Measurements from ENCODE around the gene ATP6V1E1.
A peak's percentile ranks its signal among the peaks of the same experiment; 100 is the strongest.
"Not testable (repeated sequence)": the region's sequence is repeated elsewhere in the genome, so short reads cannot be mapped to it uniquely, and the experiment has no call there.

Gene ATP6V1E1

DNA sequence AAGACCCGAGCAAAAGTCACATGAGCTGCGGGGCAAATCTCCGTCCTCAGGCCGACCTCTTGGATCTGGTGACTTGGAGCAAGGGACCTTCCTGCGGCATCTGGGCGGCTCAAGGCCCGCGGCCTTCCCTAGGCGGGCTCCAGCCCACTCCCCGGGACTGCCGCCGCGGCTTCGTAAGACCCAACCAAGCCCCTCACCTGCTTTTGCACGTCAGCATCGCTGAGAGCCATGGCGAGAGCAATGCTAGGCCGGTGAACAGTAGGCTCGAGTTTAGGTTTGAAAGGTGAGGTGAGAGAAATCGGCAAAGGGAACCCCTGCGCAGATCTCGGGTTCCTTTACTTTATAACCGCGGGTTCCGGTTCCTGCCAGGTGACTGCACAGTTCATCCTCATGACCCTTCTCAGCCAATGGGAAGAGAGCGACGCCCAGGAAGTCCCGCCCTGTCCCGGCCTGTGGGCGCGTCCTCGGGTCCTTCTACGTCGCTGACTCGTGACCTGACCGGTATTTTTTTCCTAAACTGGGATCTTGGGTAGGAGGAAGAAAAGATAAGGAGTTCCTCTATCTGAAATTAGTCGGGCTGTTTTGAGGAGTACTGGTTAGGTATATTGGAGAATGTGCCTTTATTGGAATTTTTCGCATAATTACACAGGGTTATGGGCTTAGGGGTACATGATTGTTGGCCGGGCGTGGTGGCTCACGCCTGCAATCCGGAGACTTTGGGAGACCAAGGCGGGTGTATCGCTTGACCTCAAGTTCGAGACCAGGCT lies at the start of gene ATP6V1E1:
Gene ATP6V1E1 (minus strand): TSS at position 344 of the 767 bp plus-strand sequence. CDS start 114 bp downstream, at position 230.
- peak; percentile 99 for ATAC-seq
- TF ChIP-seq TCF4 (CRISPR knock-in tag; IDR thresholded peaks at IDR 0.05; ENCODE audit: borderline replicate concordance) = no peak
- TF ChIP-seq ESRRG (CRISPR knock-in tag; IDR thresholded peaks at IDR 0.05) = no peak
- no peak for TF ChIP-seq ZC3H10 (CRISPR knock-in tag; IDR thresholded peaks at IDR 0.05)

DNA sequence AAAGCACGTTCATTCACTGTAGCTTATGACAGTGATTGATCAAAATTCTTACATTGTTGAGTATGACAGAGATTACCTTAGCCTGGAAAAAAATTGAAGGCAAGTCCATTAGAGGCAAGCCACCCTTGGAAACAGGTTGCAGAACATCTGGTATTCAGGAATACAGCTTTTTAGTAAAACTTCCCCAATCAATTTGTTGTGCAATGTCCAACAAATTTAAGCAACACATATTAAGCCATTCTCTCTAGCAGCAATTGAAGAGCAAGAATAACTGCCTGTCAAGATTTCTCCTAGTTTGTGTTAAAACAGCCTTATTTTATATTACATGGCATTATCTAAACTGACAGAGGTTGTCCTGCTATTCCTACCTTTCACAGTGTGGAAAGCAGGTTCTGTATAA lies 47.0 kb upstream of the ATP6V1E1 start:
- ATAC-seq = no peak
- TF ChIP-seq CSRNP3 (CRISPR knock-in tag; IDR thresholded peaks at IDR 0.05) = no peak
- TF ChIP-seq, protein P1, sequence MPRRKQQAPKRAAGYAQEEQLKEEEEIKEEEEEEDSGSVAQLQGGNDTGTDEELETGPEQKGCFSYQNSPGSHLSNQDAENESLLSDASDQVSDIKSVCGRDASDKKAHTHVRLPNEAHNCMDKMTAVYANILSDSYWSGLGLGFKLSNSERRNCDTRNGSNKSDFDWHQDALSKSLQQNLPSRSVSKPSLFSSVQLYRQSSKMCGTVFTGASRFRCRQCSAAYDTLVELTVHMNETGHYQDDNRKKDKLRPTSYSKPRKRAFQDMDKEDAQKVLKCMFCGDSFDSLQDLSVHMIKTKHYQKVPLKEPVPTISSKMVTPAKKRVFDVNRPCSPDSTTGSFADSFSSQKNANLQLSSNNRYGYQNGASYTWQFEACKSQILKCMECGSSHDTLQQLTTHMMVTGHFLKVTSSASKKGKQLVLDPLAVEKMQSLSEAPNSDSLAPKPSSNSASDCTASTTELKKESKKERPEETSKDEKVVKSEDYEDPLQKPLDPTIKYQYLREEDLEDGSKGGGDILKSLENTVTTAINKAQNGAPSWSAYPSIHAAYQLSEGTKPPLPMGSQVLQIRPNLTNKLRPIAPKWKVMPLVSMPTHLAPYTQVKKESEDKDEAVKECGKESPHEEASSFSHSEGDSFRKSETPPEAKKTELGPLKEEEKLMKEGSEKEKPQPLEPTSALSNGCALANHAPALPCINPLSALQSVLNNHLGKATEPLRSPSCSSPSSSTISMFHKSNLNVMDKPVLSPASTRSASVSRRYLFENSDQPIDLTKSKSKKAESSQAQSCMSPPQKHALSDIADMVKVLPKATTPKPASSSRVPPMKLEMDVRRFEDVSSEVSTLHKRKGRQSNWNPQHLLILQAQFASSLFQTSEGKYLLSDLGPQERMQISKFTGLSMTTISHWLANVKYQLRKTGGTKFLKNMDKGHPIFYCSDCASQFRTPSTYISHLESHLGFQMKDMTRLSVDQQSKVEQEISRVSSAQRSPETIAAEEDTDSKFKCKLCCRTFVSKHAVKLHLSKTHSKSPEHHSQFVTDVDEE (CRISPR knock-in tag; IDR thresholded peaks at IDR 0.05) = no peak
- TF ChIP-seq ZC3H10 (CRISPR knock-in tag; IDR thresholded peaks at IDR 0.05) = no peak
- no peak for TF ChIP-seq SNAI2 (CRISPR knock-in tag; IDR thresholded peaks at IDR 0.05)
- TF ChIP-seq ZNF70 (CRISPR knock-in tag; IDR thresholded peaks at IDR 0.05) = no peak
- no peak for TF ChIP-seq ESRRG (CRISPR knock-in tag; IDR thresholded peaks at IDR 0.05)
- TF ChIP-seq CSDC2 (CRISPR knock-in tag; IDR thresholded peaks at IDR 0.05) = no peak
- TF ChIP-seq PPARA (CRISPR knock-in tag; IDR thresholded peaks at IDR 0.05; ENCODE audit: borderline replicate concordance) = no peak
- TF ChIP-seq ZFP30 (CRISPR knock-in tag; IDR thresholded peaks at IDR 0.05) = no peak
- TF ChIP-seq, protein P2, sequence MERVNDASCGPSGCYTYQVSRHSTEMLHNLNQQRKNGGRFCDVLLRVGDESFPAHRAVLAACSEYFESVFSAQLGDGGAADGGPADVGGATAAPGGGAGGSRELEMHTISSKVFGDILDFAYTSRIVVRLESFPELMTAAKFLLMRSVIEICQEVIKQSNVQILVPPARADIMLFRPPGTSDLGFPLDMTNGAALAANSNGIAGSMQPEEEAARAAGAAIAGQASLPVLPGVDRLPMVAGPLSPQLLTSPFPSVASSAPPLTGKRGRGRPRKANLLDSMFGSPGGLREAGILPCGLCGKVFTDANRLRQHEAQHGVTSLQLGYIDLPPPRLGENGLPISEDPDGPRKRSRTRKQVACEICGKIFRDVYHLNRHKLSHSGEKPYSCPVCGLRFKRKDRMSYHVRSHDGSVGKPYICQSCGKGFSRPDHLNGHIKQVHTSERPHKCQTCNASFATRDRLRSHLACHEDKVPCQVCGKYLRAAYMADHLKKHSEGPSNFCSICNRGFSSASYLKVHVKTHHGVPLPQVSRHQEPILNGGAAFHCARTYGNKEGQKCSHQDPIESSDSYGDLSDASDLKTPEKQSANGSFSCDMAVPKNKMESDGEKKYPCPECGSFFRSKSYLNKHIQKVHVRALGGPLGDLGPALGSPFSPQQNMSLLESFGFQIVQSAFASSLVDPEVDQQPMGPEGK (CRISPR knock-in tag; IDR thresholded peaks at IDR 0.05; ENCODE audit: borderline replicate concordance) = no peak
- no peak for TF ChIP-seq POU6F1 (CRISPR knock-in tag; IDR thresholded peaks at IDR 0.05; ENCODE audit: borderline replicate concordance, low read depth)
- TF ChIP-seq GLIS3 (CRISPR knock-in tag; IDR thresholded peaks at IDR 0.05) = no peak
- TF ChIP-seq TCF4 (CRISPR knock-in tag; IDR thresholded peaks at IDR 0.05; ENCODE audit: borderline replicate concordance) = no peak
- no peak for TF ChIP-seq TOX (CRISPR knock-in tag; IDR thresholded peaks at IDR 0.05; ENCODE audit: borderline replicate concordance)
- TF ChIP-seq BACH2 (CRISPR knock-in tag; IDR thresholded peaks at IDR 0.05; ENCODE audit: borderline replicate concordance) = no peak

GRCh38 chr22:17674152-17674551 lies 45.6 kb upstream of the ATP6V1E1 start:
- TF ChIP-seq, protein P2 (CRISPR knock-in tag; IDR thresholded peaks at IDR 0.05; ENCODE audit: borderline replicate concordance) = no peak
- no peak for ATAC-seq

DNA sequence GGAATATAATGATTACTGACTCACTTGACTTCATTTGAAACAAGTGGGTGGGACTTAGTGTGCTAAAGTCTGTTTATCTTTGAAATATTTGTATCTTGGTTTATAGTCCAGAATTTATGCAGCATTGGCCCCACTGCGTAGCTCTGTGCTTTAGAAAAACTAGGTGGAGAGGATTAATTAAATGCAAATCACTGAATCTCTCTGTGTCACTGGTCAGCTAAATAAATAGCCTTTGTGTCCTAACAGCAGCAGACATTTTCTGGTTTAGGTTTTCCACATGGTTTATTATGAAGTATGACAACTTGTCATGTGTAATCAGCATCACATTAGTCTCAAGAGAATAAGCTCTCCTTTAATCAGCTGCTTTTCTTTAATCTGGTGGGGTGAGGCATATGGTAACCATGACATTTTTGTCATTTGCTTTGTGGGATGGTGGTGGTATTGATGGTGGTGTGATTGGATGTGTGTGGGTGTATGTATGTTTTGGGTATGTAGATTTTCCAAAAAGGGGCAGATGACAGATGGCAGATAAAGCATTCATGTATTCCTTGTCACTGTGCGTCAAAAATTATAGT lies 44.0 kb upstream of the ATP6V1E1 start:
- TF ChIP-seq RARB (CRISPR knock-in tag; IDR thresholded peaks at IDR 0.05) (no peak), ISL1 (CRISPR knock-in tag; IDR thresholded peaks at IDR 0.05) (peak; percentile 60), ZNF565 (CRISPR knock-in tag; conservative IDR thresholded peaks at IDR 0.05; ENCODE audit: low read depth) (no peak), OSR1 (CRISPR knock-in tag; IDR thresholded peaks at IDR 0.05) (no peak), POU6F1 (CRISPR knock-in tag; IDR thresholded peaks at IDR 0.05; ENCODE audit: borderline replicate concordance, low read depth) (0 out of 2 replicates have a peak, but pooled peaks have one; percentile 43)
- peak; percentile 70 for ATAC-seq

GRCh38 chr22:17671521-17672092 lies 43.1 kb upstream of the ATP6V1E1 start:
- not testable (repeated sequence) for ATAC-seq

All from SK-N-SH treated with all-trans-retinoic acid at 6 μM for 48 hours (cell line).